Right atrium auricular region (tissue), 2 donors: ENCODE results near the gene TXNRD1. TPM values are rescaled to one million over a fixed set of nuclear protein-coding genes. Genes with fewer than 3 reads are reported as not detected.

Experiments
- DNase-seq: peaks from one replicate; pipeline ENCODE4 v3.0.0-alpha.2; 2019; ENCODE audit warnings: low spot score
- H3K27ac ChIP-seq, 2 donors: fragments of 200-600 bp; sonication (generic); 1 replicate in 1 of 2; 2 replicates in 1 of 2; pipeline ENCODE4 v1.5.1; 2016 to 2019
- H3K27me3 ChIP-seq, 2 donors: fragments of 200-600 bp; sonication (generic); one replicate each; pipeline versions ENCODE4 v1.5.1 to v1.6.0; 2017 to 2019
- H3K36me3 ChIP-seq: fragments of 200-600 bp; sonication (generic); one replicate; pipeline ENCODE4 v1.5.1; 2016
- H3K4me1 ChIP-seq, 2 donors: fragments of 200-600 bp; sonication (generic); one replicate each; pipeline versions ENCODE4 v1.5.1 to v1.6.0; 2017 to 2019
- H3K4me3 ChIP-seq, 2 donors: fragments of 200-600 bp; sonication (generic); 1 replicate in 1 of 2; 2 replicates in 1 of 2; pipeline ENCODE4 v1.5.1; 2017 to 2019; ENCODE audit warnings: mild to moderate bottlenecking in 1 of 2, moderate library complexity in 1 of 2
- H3K9me3 ChIP-seq, 2 donors: fragments of 200-600 bp; sonication (generic); one replicate each; pipeline ENCODE4 v1.5.1; 2019
- total RNA-seq, 2 donors: library from RNA; depleted of rRNA; stranded (reverse); fragments of >200 nt; gene quantifications; one replicate each; pipeline ENCODE4 v1.1.0, GENCODE V29; 2016
- TF ChIP-seq, protein P1 (sequence below), 2 donors: fragments of 200-600 bp; sonication (generic); IDR thresholded peaks; one replicate each; pipeline ENCODE4 v1.5.1; 2019; ENCODE audit warnings: antibody characterized with exemption in 2 of 2

Gene TXNRD1
- 100 to 1,000 TPM; 191 to 286 TPM for total RNA-seq

DNA sequence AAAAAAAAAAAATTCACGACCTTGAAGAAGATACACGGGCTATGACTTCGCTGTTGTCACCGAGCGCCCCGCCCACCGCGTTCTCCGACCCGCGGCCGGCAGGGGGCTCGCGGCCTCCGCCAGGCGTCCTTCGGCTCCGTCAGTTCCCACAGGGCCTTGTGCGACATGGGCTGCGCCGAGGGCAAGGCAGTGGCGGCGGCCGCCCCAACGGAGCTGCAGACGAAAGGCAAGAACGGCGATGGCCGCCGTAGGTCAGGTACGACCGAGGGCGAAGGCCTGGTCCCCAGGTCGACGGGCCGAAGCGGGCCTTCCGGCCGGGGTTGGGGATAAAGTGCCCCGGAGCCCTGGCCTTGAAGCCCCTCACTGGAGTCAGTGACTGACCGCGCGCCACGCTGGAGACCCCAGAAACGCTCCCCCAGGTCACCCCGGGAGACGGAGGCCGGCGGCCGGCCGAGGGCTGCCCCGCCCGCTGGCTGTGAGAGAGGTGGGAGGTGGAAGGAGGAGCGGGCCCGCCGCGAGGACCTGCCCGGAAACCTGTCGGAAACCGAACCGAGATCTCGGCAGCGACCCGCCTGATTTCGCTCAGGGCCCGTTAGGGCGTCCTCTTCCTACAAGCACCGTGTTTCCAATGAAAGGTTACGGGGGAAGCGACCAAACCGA, at the start of gene TXNRD1:
TXNRD1 (plus strand) TSS at position 142 of the 660 bp plus-strand sequence; CDS start at position 166, 24 bp downstream.
- peaks cover 0 to 38% of the 10 kb centered on the region in 2 donors for H3K4me1 ChIP-seq
- peak within 1 kb of the TSS; percentile 91 to 92 for H3K27ac ChIP-seq
- TF ChIP-seq, protein P1, sequence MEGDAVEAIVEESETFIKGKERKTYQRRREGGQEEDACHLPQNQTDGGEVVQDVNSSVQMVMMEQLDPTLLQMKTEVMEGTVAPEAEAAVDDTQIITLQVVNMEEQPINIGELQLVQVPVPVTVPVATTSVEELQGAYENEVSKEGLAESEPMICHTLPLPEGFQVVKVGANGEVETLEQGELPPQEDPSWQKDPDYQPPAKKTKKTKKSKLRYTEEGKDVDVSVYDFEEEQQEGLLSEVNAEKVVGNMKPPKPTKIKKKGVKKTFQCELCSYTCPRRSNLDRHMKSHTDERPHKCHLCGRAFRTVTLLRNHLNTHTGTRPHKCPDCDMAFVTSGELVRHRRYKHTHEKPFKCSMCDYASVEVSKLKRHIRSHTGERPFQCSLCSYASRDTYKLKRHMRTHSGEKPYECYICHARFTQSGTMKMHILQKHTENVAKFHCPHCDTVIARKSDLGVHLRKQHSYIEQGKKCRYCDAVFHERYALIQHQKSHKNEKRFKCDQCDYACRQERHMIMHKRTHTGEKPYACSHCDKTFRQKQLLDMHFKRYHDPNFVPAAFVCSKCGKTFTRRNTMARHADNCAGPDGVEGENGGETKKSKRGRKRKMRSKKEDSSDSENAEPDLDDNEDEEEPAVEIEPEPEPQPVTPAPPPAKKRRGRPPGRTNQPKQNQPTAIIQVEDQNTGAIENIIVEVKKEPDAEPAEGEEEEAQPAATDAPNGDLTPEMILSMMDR (IDR thresholded peaks at IDR 0.05) = peak; percentile 85 to 93
- no peaks in the 10 kb centered on the region for H3K36me3 ChIP-seq
- peak within 1 kb of the TSS; percentile 48 to 68 for H3K4me3 ChIP-seq
- DNase-seq = peak; percentile 89
- H3K9me3 ChIP-seq = no peaks in the 10 kb centered on the region
- no peaks in the 10 kb centered on the region for H3K27me3 ChIP-seq

DNA sequence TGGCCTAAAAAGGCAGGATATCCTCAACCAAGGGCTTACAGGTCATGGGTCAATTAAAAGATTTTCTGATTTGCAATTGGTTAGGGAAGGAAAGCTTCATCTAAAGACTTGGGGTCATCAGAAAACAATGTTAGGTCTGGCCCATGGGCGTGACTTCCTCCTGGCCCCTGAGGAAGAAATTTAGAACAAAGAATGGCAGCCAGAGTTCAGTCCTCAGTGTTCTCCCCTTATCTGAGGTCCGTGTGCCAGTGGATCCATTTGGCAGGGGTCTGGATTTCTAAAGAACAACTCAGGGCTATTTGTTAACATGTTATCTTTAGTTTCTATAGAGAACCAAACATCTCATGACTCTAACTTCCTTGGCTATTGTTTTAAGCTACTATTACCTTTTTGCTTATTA, 49.8 kb upstream of the TXNRD1 start:
- TF ChIP-seq, protein P1 (IDR thresholded peaks at IDR 0.05) = no peak
- Histone ChIP-seq H3K9me3 (no peaks in the 10 kb centered on the region), H3K4me1 (peaks cover 0 to 21% of the 10 kb centered on the region in 2 donors), H3K36me3 (no peaks in the 10 kb centered on the region), H3K4me3 (no peak overlapping the region), H3K27me3 (no peaks in the 10 kb centered on the region), H3K27ac (peak overlapping the region; percentile 22 to 36)
- DNase-seq = no peak

DNA sequence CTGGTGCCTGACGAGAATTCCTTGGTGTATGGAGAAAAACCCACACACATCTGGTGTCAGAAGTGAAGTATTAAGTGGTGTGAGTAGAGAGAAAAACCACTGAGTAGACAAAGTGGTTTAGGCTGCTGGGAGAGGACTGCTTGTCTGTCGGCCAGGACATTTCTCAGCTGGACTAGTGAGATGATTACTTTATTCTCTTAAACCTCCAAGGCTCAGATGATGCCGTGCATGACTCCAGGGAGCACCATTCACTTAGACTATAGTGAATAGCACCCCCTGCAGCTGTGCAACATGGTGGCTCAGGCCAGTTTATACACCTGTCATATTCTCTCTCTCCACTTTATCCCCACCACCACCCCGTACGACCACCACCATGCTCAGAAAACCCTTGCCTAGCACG, 49.1 kb upstream of the TXNRD1 start:
- peak overlapping the region; percentile 22 to 36 for H3K27ac ChIP-seq
- no peaks in the 10 kb centered on the region for H3K36me3 ChIP-seq
- peaks cover 0 to 21% of the 10 kb centered on the region in 2 donors for H3K4me1 ChIP-seq
- no peak for DNase-seq
- TF ChIP-seq, protein P1 (IDR thresholded peaks at IDR 0.05) = no peak
- H3K4me3 ChIP-seq = no peak overlapping the region
- no peaks in the 10 kb centered on the region for H3K27me3 ChIP-seq
- no peaks in the 10 kb centered on the region for H3K9me3 ChIP-seq

DNA sequence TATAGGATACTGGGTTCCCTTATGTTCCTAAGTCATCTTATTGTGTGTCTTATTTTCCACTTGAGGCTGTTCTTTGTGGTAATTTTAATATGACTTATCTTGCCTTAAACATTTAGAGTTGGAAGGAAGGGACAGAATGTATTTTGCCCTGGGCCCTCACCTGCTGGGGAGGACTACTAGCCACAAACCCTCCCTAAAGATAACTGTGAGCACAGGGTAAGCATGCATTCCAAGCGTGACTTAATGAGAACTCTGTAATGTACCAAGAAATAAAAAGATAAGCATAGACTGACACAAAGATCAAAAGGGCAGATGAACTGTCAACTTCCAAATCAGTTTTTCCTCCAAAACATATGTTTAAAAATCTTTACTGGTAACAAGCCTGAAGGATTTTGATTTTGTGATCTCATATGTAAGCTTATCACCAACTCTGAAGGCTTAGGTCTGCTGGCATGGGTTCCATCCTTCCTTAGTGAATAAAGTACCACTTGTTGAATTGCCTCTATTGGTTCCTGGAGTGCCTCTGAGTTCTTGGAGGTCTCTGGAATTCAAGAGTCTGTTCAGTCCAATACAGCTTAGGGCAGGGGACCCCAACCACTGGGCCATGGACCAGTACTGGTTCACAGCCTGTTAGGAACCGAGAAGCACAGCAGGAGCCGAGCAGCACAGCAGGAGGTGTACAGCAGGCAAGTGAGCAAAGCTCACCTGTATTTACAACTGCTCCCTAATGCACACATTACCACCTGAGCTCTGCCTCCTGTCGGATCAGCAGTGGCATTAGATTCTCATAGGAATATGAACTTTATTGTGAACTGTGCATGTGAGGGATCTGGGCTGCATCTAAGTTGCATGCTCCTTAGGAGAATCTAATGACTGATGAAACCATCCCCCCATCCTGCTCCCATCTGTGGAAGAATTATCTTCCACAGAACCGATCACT, 47.8 kb upstream of the TXNRD1 start:
- TF ChIP-seq, protein P1 (IDR thresholded peaks at IDR 0.05) = no peak
- H3K9me3 ChIP-seq = no peaks in the 10 kb centered on the region
- H3K4me3 ChIP-seq = no peak overlapping the region
- H3K27ac ChIP-seq = no peak overlapping the region
- H3K36me3 ChIP-seq = no peaks in the 10 kb centered on the region
- no peak for DNase-seq
- H3K27me3 ChIP-seq = no peaks in the 10 kb centered on the region
- H3K4me1 ChIP-seq = peaks cover 0 to 21% of the 10 kb centered on the region in 2 donors

DNA sequence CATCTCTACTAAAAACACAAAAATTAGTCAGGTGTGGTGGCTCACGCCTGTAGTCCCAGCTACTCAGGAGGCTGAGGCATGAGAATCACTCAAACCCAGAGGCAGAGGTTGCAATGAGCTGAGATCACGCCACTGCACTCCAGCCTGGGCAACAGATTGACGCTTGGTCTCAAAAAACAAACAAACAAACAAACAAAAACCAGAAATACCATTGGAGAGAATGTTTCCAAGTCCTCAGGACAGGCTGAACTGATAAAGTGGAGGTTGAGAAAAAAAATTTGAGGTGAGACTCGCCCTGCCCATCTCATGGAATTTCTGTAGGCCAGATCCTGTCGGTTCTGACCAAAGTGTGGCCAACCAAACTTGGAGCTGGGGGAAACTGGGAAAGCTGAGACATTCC, 47.0 kb upstream of the TXNRD1 start:
- DNase-seq = no peak
- no peaks in the 10 kb centered on the region for H3K27me3 ChIP-seq
- H3K36me3 ChIP-seq = no peaks in the 10 kb centered on the region
- H3K9me3 ChIP-seq = no peaks in the 10 kb centered on the region
- H3K27ac ChIP-seq = no peak overlapping the region
- TF ChIP-seq, protein P1 (IDR thresholded peaks at IDR 0.05) = no peak
- no peak overlapping the region for H3K4me3 ChIP-seq
- peaks cover 0 to 21% of the 10 kb centered on the region in 2 donors for H3K4me1 ChIP-seq
